ENCODE results near the gene DPP3. TPM values are rescaled to one million over a fixed set of nuclear protein-coding genes. Genes with fewer than 3 reads are reported as not detected.
A peak's percentile ranks its signal among the peaks of the same experiment; 100 is the strongest.

The DPP3 gene
- polyA plus RNA-seq, 2 of the 4 experiments (the other 2 are of a cell fraction), result 52.2 to 70.5 TPM

DNA sequence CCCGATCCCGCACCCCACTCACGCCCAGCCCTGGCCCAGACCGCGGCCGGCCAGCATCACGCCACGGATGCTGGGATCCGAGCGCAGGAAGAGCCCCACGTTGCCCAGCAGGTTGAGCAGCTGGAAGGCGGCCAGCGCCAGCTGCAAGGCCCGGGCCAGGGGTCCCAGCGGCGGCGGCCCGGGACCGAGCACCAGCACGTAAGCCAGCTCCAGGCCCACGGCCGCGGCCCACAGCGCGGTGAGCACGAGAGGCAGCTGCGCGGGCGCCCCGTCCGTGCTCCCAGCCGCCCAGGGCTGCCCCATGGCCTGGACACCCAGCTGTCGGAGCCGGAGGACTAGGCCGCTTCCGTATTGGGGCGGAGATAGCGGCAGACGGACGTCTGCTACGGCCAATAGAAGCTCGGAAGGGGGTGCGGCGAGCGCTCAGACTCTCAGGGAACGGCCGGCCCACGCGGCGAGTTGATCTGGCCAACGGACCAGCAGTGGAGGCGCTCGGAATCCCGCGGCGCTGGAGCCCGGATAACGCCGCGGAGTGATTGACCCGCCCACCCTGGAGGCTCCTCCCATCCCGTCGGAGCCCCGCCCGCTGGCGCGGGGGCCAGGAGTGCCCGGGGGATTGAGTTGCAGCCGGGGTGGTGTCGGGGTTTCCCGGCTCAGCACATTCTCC lies 65.6 kb downstream of the DPP3 start, which contains the start of gene ZDHHC24 (continued):
- TF ChIP-seq JUN (IDR thresholded peaks at IDR 0.05), result peak; percentile 48 to 69; a peak in 3 of 5 replicates
- TF ChIP-seq TFCP2L1 (CRISPR knock-in tag; IDR thresholded peaks at IDR 0.05), result no peak

GRCh38 chr11:66546368-66546965 lies 66.2 kb downstream of the DPP3 start, which contains the start of gene ACTN3:
Gene ACTN3, plus strand, starts transcription at chr11:66546903. Its CDS starts 35 bp downstream, at chr11:66546938.
- DNase-seq (ENCODE audit: low read depth in 1 of 2, low spot score in 1 of 2), result peak in 1 of 2 experiments; percentile 18
- ATAC-seq, result peak in 1 of 2 experiments; percentile 6; a peak in 3 of 6 replicates
- 11% methylated on average over 33 of the region's 37 CpGs for WGBS (ENCODE audit: missing lambda C conversion rate)

More at GRCh38 chr11:66546368-66546965, 66.2 kb downstream of the DPP3 start, which contains the start of gene ACTN3:
- no peak for FAIRE-seq
- TF ChIP-seq POLR2AphosphoS2 (conservative IDR thresholded peaks at IDR 0.05; ENCODE audit: low read length) (no peak), RCOR1 (IDR thresholded peaks at IDR 0.05; ENCODE audit: low read depth, low read length) (peak; percentile 72; the same call in 1 of the 2 replicates), ZFP36 (IDR thresholded peaks at IDR 0.05; ENCODE audit: borderline replicate concordance, partially characterized antibody) (peak; percentile 81), NR3C1 (IDR thresholded peaks at IDR 0.05) (no peak), NFE2L2 (conservative IDR thresholded peaks at IDR 0.05; ENCODE audit: low read length) (no peak), GATA3 (IDR thresholded peaks at IDR 0.05; ENCODE audit: borderline replicate concordance) (no peak), HOXB5 (CRISPR knock-in tag; IDR thresholded peaks at IDR 0.05) (no peak), MAFK (IDR thresholded peaks at IDR 0.05; ENCODE audit: partially characterized antibody) (no peak), CBX8 (IDR thresholded peaks at IDR 0.05) (no peak), HMGXB4 (CRISPR knock-in tag; IDR thresholded peaks at IDR 0.05; ENCODE audit: borderline replicate concordance) (no peak), BCL3 (IDR thresholded peaks at IDR 0.05) (no peak), CBX2 (IDR thresholded peaks at IDR 0.05; ENCODE audit: borderline replicate concordance, low read depth) (no peak), JUN (IDR thresholded peaks at IDR 0.05) (0 out of 5 replicates have a peak, but pooled peaks of 1 of the 2 experiments have one; percentile 29), POLR2A (IDR thresholded peaks at IDR 0.05; ENCODE audit: low read length) (no peak; the same call in 1 of the 2 replicates), RAD21 (conservative IDR thresholded peaks at IDR 0.05 in 1 of 2, IDR thresholded peaks at IDR 0.05 in 1 of 2) (no peak), ZC3H11A (IDR thresholded peaks at IDR 0.05) (no peak), CHD4 (IDR thresholded peaks at IDR 0.05; ENCODE audit: borderline replicate concordance) (peak; percentile 97), ESRRA (IDR thresholded peaks at IDR 0.05; ENCODE audit: borderline replicate concordance, low read length) (no peak), E2F6 (IDR thresholded peaks at IDR 0.05; ENCODE audit: borderline replicate concordance, low read depth) (no peak), KDM1A (IDR thresholded peaks at IDR 0.05; ENCODE audit: low read depth) (peak; percentile 100), SREBF2 (IDR thresholded peaks at IDR 0.05) (no peak), NPAS2 (CRISPR knock-in tag; IDR thresholded peaks at IDR 0.05; ENCODE audit: borderline replicate concordance) (no peak), CHD2 (IDR thresholded peaks at IDR 0.05; ENCODE audit: low read length, partially characterized antibody) (no peak), HDAC2 (IDR thresholded peaks at IDR 0.05) (peak; percentile 98), FOXS1 (CRISPR knock-in tag; IDR thresholded peaks at IDR 0.05) (no peak), MAZ (IDR thresholded peaks at IDR 0.05; ENCODE audit: borderline replicate concordance, low read depth, low read length) (no peak), MYC (IDR thresholded peaks at IDR 0.05; ENCODE audit: borderline replicate concordance, low read length) (no peak), TFCP2L1 (CRISPR knock-in tag; IDR thresholded peaks at IDR 0.05) (no peak)
- TF ChIP-seq, protein P1, sequence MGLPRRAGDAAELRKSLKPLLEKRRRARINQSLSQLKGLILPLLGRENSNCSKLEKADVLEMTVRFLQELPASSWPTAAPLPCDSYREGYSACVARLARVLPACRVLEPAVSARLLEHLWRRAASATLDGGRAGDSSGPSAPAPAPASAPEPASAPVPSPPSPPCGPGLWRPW (IDR thresholded peaks at IDR 0.05), result no peak
- TF ChIP-seq, protein P2, sequence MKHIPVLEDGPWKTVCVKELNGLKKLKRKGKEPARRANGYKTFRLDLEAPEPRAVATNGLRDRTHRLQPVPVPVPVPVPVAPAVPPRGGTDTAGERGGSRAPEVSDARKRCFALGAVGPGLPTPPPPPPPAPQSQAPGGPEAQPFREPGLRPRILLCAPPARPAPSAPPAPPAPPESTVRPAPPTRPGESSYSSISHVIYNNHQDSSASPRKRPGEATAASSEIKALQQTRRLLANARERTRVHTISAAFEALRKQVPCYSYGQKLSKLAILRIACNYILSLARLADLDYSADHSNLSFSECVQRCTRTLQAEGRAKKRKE (CRISPR knock-in tag; IDR thresholded peaks at IDR 0.05; ENCODE audit: low read depth), result no peak
- peak within 1 kb of the TSS; percentile 90 for H3K4me2 ChIP-seq
- peaks cover 17% of the 10 kb centered on the region for H3K4me1 ChIP-seq
- CTCF ChIA-PET, result interaction anchor here (0.8 to 1.7 kb wide), 7 partner anchors 10 to 288 kb away, joined by 3 to 6 read pairs (median 5); partner anchors contain the start of genes CCDC87, CCS and CTSF
- no peaks in the 10 kb centered on the region for H3K9me3 ChIP-seq
- peak within 1 kb of the TSS; percentile 85 to 96 for H3K27ac ChIP-seq
- H3K4me3 ChIP-seq, result peak within 1 kb of the TSS; percentile 85
- POLR2A ChIA-PET, result interaction anchor here (0.6 to 2.0 kb wide), 15 partner anchors 9 to 132 kb away, joined by 3 to 13 read pairs (median 5); partner anchors contain the start of genes CTSF, DPP3, PELI3 and RBM14

All from A549 (cell line).